ENCODE data around the gene PGD. TPM values are rescaled to one million over a fixed set of nuclear protein-coding genes. Genes with fewer than 3 reads are reported as not detected.
A peak's percentile ranks its signal among the peaks of the same experiment; 100 is the strongest.

Gene PGD
- total and polyA plus RNA-seq, 2 experiments from 2014 or later: 174 to 305 TPM

DNA sequence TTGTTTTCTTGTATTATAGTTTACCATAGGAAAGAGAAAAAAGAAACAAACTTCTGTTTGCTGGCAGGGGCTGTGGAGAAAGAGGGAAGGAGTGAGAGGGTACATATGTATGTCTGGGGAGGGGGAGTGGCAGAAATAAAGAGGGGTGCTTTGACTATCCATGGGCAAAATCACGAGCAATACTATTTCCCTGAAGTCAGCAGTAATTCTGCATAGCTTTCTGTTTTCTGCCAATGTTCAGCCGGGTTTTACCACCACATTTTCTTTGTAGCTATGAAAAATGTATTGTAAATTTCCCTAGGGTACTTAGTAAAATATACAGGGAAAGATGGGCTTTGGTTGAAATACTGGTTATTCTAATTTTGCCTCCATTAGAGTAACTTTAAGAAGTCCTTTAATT lies 45.2 kb upstream of the PGD start:
- ATAC-seq: no peak
- Mint-ChIP-seq H3K9me3 (no peaks in the 10 kb centered on the region), H3K27ac (peak overlapping the region; percentile 85), H3K27me3 (ENCODE audit: insufficient read depth, low read depth, poor library complexity) (peaks cover 4% of the 10 kb centered on the region), H3K4me3 (peak overlapping the region; percentile 48), H3K36me3 (ENCODE audit: low read depth) (peaks cover 20% of the 10 kb centered on the region), H3K4me1 (peaks cover 21% of the 10 kb centered on the region)
- Histone ChIP-seq H3K4me1 (ENCODE audit: insufficient read depth) (peaks cover 11% of the 10 kb centered on the region; the same call in 1 of the 2 replicates), H3K9me2 (ENCODE audit: insufficient read depth) (no peaks in the 10 kb centered on the region), H3K79me2 (replicated peaks; ENCODE audit: insufficient read depth) (no peaks in the 10 kb centered on the region), H3K27ac (ENCODE audit: low read depth) (peak overlapping the region; percentile 48), H3K4me3 (no peak overlapping the region), H2AFZ (no peak overlapping the region), H3K4me2 (no peak overlapping the region), H4K20me1 (replicated peaks; ENCODE audit: insufficient read depth) (no peaks in the 10 kb centered on the region), H3K36me3 (ENCODE audit: insufficient read depth) (peaks cover 3% of the 10 kb centered on the region; the same call in 1 of the 2 replicates), H3K27me3 (ENCODE audit: insufficient read depth) (no peaks in the 10 kb centered on the region), H3F3A (replicated peaks; ENCODE audit: low read depth) (no peaks in the 10 kb centered on the region; the same call in 1 of the 2 replicates)
- no peak for DNase-seq (ENCODE audit: low spot score)
- TF ChIP-seq, protein P1, sequence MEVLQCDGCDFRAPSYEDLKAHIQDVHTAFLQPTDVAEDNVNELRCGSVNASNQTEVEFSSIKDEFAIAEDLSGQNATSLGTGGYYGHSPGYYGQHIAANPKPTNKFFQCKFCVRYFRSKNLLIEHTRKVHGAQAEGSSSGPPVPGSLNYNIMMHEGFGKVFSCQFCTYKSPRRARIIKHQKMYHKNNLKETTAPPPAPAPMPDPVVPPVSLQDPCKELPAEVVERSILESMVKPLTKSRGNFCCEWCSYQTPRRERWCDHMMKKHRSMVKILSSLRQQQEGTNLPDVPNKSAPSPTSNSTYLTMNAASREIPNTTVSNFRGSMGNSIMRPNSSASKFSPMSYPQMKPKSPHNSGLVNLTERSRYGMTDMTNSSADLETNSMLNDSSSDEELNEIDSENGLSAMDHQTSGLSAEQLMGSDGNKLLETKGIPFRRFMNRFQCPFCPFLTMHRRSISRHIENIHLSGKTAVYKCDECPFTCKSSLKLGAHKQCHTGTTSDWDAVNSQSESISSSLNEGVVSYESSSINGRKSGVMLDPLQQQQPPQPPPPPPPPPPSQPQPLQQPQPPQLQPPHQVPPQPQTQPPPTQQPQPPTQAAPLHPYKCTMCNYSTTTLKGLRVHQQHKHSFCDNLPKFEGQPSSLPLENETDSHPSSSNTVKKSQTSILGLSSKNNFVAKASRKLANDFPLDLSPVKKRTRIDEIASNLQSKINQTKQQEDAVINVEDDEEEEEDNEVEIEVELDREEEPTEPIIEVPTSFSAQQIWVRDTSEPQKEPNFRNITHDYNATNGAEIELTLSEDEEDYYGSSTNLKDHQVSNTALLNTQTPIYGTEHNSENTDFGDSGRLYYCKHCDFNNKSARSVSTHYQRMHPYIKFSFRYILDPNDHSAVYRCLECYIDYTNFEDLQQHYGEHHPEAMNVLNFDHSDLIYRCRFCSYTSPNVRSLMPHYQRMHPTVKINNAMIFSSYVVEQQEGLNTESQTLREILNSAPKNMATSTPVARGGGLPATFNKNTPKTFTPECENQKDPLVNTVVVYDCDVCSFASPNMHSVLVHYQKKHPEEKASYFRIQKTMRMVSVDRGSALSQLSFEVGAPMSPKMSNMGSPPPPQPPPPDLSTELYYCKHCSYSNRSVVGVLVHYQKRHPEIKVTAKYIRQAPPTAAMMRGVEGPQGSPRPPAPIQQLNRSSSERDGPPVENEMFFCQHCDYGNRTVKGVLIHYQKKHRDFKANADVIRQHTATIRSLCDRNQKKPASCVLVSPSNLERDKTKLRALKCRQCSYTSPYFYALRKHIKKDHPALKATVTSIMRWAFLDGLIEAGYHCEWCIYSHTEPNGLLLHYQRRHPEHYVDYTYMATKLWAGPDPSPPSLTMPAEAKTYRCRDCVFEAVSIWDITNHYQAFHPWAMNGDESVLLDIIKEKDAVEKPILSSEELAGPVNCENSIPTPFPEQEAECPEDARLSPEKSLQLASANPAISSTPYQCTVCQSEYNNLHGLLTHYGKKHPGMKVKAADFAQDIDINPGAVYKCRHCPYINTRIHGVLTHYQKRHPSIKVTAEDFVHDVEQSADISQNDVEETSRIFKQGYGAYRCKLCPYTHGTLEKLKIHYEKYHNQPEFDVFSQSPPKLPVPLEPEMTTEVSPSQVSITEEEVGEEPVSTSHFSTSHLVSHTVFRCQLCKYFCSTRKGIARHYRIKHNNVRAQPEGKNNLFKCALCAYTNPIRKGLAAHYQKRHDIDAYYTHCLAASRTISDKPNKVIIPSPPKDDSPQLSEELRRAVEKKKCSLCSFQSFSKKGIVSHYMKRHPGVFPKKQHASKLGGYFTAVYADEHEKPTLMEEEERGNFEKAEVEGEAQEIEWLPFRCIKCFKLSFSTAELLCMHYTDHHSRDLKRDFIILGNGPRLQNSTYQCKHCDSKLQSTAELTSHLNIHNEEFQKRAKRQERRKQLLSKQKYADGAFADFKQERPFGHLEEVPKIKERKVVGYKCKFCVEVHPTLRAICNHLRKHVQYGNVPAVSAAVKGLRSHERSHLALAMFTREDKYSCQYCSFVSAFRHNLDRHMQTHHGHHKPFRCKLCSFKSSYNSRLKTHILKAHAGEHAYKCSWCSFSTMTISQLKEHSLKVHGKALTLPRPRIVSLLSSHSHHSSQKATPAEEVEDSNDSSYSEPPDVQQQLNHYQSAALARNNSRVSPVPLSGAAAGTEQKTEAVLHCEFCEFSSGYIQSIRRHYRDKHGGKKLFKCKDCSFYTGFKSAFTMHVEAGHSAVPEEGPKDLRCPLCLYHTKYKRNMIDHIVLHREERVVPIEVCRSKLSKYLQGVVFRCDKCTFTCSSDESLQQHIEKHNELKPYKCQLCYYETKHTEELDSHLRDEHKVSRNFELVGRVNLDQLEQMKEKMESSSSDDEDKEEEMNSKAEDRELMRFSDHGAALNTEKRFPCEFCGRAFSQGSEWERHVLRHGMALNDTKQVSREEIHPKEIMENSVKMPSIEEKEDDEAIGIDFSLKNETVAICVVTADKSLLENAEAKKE (CRISPR knock-in tag; IDR thresholded peaks at IDR 0.05): no peak
- TF ChIP-seq, protein P2, sequence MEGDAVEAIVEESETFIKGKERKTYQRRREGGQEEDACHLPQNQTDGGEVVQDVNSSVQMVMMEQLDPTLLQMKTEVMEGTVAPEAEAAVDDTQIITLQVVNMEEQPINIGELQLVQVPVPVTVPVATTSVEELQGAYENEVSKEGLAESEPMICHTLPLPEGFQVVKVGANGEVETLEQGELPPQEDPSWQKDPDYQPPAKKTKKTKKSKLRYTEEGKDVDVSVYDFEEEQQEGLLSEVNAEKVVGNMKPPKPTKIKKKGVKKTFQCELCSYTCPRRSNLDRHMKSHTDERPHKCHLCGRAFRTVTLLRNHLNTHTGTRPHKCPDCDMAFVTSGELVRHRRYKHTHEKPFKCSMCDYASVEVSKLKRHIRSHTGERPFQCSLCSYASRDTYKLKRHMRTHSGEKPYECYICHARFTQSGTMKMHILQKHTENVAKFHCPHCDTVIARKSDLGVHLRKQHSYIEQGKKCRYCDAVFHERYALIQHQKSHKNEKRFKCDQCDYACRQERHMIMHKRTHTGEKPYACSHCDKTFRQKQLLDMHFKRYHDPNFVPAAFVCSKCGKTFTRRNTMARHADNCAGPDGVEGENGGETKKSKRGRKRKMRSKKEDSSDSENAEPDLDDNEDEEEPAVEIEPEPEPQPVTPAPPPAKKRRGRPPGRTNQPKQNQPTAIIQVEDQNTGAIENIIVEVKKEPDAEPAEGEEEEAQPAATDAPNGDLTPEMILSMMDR (conservative IDR thresholded peaks at IDR 0.05; ENCODE audit: low read depth in 2 of 2): no peak
- TF ChIP-seq ZNF114 (CRISPR knock-in tag; IDR thresholded peaks at IDR 0.05) (no peak), ZNF331 (CRISPR knock-in tag; IDR thresholded peaks at IDR 0.05; ENCODE audit: low read depth) (no peak), EZH2phosphoT487 (IDR thresholded peaks at IDR 0.05; ENCODE audit: unreplicated experiment) (no peak), NANOG (IDR thresholded peaks at IDR 0.05; ENCODE audit: borderline replicate concordance) (no peak)
- TF ChIP-seq, protein P3, sequence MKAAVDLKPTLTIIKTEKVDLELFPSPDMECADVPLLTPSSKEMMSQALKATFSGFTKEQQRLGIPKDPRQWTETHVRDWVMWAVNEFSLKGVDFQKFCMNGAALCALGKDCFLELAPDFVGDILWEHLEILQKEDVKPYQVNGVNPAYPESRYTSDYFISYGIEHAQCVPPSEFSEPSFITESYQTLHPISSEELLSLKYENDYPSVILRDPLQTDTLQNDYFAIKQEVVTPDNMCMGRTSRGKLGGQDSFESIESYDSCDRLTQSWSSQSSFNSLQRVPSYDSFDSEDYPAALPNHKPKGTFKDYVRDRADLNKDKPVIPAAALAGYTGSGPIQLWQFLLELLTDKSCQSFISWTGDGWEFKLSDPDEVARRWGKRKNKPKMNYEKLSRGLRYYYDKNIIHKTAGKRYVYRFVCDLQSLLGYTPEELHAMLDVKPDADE (IDR thresholded peaks at IDR 0.05): no peak
- TF ChIP-seq, protein P4, sequence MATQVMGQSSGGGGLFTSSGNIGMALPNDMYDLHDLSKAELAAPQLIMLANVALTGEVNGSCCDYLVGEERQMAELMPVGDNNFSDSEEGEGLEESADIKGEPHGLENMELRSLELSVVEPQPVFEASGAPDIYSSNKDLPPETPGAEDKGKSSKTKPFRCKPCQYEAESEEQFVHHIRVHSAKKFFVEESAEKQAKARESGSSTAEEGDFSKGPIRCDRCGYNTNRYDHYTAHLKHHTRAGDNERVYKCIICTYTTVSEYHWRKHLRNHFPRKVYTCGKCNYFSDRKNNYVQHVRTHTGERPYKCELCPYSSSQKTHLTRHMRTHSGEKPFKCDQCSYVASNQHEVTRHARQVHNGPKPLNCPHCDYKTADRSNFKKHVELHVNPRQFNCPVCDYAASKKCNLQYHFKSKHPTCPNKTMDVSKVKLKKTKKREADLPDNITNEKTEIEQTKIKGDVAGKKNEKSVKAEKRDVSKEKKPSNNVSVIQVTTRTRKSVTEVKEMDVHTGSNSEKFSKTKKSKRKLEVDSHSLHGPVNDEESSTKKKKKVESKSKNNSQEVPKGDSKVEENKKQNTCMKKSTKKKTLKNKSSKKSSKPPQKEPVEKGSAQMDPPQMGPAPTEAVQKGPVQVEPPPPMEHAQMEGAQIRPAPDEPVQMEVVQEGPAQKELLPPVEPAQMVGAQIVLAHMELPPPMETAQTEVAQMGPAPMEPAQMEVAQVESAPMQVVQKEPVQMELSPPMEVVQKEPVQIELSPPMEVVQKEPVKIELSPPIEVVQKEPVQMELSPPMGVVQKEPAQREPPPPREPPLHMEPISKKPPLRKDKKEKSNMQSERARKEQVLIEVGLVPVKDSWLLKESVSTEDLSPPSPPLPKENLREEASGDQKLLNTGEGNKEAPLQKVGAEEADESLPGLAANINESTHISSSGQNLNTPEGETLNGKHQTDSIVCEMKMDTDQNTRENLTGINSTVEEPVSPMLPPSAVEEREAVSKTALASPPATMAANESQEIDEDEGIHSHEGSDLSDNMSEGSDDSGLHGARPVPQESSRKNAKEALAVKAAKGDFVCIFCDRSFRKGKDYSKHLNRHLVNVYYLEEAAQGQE (IDR thresholded peaks at IDR 0.05; ENCODE audit: unreplicated experiment): no peak

Data from GM23338 (cell line).